Activated CD4-positive, alpha-beta T cell treated with anti-CD3 and anti-CD28 coated beads for 1 hour (primary cell): ENCODE data around the gene PTP4A2.
"Not testable (repeated sequence)": the region's sequence is repeated elsewhere in the genome, so short reads cannot be mapped to it uniquely, and the experiment has no call there.

Source experiments
- DNase-seq: peaks from one replicate; pipeline ENCODE4 v3.0.0-alpha.2; 2020

Gene PTP4A2

GRCh38 chr1:31949862-31950261 lies 11.7 kb upstream of the PTP4A2 start:
- DNase-seq, result no peak

- DNase-seq, result not testable (repeated sequence)
Observed at GRCh38 chr1:31945677-31946076, 7.5 kb upstream of the PTP4A2 start.

GRCh38 chr1:31944205-31945089 lies 6.3 kb upstream of the PTP4A2 start:
- peak; percentile 62 for DNase-seq

- no peak for DNase-seq
Observed at GRCh38 chr1:31943546-31944184, 5.5 kb upstream of the PTP4A2 start.

GRCh38 chr1:31942061-31942460 lies 3.9 kb upstream of the PTP4A2 start:
- not testable (repeated sequence) for DNase-seq

GRCh38 chr1:31939484-31940329 lies 1.5 kb upstream of the PTP4A2 start:
- DNase-seq, result peak; percentile 66

GRCh38 chr1:31937300-31938183 lies 626 bp downstream of the PTP4A2 start:
- peak; percentile 66 for DNase-seq

- no peak for DNase-seq
Observed at GRCh38 chr1:31936981-31937299, 1.2 kb downstream of the PTP4A2 start.

GRCh38 chr1:31936278-31936980 lies 1.7 kb downstream of the PTP4A2 start:
- DNase-seq, result no peak

- no peak for DNase-seq
Observed at GRCh38 chr1:31934706-31935629, 3.2 kb downstream of the PTP4A2 start.

GRCh38 chr1:31932491-31933316 lies 5.5 kb downstream of the PTP4A2 start:
- no peak for DNase-seq

GRCh38 chr1:31931593-31932225 lies 6.5 kb downstream of the PTP4A2 start:
- no peak for DNase-seq

- DNase-seq, result no peak
Observed at GRCh38 chr1:31930836-31931592, 7.2 kb downstream of the PTP4A2 start.

- DNase-seq, result no peak
Observed at GRCh38 chr1:31927661-31927980, 10.5 kb downstream of the PTP4A2 start.

- DNase-seq, result no peak
Observed at GRCh38 chr1:31926853-31927660, 11.1 kb downstream of the PTP4A2 start.

GRCh38 chr1:31926252-31926651 lies 11.9 kb downstream of the PTP4A2 start:
- no peak for DNase-seq

- not testable (repeated sequence) for DNase-seq
Observed at GRCh38 chr1:31925824-31926223, 12.3 kb downstream of the PTP4A2 start.

GRCh38 chr1:31924839-31925238 lies 13.3 kb downstream of the PTP4A2 start:
- DNase-seq, result no peak
